Measurements from ENCODE around the gene ZNF335. TPM values are rescaled to one million over a fixed set of nuclear protein-coding genes. Genes with fewer than 3 reads are reported as not detected.
A peak's percentile ranks its signal among the peaks of the same experiment; 100 is the strongest.

The ZNF335 gene
- total and polyA plus RNA-seq, 2 of the 13 experiments (the other 11 are each of a cell fraction or from before 2014, with no cell fraction given), result 9.7 to 13.7 TPM

DNA sequence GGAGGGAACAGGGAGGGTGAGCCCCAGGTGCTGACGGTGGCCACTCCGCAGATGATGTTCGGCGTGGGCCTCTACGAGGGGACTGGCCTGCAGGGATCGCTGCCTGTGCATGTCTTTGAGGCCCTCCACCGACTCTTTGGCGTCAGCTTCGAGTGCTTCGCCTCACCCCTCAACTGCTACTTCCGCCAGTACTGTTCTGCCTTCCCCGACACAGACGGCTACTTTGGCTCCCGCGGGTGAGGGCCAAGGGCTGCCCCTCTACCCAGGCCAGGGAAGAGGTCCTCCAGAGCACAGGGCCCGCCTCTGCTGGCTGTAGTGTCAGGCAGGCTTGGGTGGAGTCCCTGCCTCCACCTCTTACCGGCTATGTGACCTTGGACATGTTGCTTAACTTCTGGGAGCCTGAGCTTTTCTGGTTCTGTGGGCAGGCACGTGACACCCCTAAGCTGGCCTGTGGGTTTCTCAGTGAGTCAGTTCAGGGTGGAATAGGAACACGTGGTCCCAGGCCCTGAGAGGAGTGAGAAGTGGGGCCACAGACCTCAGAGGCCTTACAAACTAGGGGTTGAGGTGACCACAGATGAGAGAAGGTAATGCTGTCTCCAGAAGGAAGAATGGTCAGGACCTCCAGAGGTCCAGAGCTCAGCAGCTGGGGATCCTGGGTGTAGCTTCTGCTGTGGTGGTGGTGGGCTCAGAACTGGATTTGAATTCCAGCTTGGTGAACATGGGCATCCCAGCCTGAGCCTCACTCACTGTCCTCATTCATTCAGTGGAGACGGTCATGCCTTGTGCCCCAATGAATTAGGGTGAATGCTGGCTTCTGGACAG lies 25.6 kb downstream of the ZNF335 start (continued):
- TF ChIP-seq, protein P1, sequence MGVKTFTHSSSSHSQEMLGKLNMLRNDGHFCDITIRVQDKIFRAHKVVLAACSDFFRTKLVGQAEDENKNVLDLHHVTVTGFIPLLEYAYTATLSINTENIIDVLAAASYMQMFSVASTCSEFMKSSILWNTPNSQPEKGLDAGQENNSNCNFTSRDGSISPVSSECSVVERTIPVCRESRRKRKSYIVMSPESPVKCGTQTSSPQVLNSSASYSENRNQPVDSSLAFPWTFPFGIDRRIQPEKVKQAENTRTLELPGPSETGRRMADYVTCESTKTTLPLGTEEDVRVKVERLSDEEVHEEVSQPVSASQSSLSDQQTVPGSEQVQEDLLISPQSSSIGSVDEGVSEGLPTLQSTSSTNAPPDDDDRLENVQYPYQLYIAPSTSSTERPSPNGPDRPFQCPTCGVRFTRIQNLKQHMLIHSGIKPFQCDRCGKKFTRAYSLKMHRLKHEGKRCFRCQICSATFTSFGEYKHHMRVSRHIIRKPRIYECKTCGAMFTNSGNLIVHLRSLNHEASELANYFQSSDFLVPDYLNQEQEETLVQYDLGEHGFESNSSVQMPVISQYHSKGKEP (CRISPR knock-in tag; IDR thresholded peaks at IDR 0.05), result no peak; the same call in 1 of the 2 replicates
- peak; percentile 91; the same call in 1 of the 2 replicates for TF ChIP-seq ZMAT5 (CRISPR knock-in tag; IDR thresholded peaks at IDR 0.05; ENCODE audit: borderline replicate concordance, low read depth)
- no peak for TF ChIP-seq ARNT (IDR thresholded peaks at IDR 0.05)
- TF ChIP-seq KLF6 (CRISPR knock-in tag; IDR thresholded peaks at IDR 0.05), result peak; percentile 96
- TF ChIP-seq ZNF10 (CRISPR knock-in tag; IDR thresholded peaks at IDR 0.05; ENCODE audit: borderline replicate concordance, low read depth), result no peak
- TF ChIP-seq, protein P2, sequence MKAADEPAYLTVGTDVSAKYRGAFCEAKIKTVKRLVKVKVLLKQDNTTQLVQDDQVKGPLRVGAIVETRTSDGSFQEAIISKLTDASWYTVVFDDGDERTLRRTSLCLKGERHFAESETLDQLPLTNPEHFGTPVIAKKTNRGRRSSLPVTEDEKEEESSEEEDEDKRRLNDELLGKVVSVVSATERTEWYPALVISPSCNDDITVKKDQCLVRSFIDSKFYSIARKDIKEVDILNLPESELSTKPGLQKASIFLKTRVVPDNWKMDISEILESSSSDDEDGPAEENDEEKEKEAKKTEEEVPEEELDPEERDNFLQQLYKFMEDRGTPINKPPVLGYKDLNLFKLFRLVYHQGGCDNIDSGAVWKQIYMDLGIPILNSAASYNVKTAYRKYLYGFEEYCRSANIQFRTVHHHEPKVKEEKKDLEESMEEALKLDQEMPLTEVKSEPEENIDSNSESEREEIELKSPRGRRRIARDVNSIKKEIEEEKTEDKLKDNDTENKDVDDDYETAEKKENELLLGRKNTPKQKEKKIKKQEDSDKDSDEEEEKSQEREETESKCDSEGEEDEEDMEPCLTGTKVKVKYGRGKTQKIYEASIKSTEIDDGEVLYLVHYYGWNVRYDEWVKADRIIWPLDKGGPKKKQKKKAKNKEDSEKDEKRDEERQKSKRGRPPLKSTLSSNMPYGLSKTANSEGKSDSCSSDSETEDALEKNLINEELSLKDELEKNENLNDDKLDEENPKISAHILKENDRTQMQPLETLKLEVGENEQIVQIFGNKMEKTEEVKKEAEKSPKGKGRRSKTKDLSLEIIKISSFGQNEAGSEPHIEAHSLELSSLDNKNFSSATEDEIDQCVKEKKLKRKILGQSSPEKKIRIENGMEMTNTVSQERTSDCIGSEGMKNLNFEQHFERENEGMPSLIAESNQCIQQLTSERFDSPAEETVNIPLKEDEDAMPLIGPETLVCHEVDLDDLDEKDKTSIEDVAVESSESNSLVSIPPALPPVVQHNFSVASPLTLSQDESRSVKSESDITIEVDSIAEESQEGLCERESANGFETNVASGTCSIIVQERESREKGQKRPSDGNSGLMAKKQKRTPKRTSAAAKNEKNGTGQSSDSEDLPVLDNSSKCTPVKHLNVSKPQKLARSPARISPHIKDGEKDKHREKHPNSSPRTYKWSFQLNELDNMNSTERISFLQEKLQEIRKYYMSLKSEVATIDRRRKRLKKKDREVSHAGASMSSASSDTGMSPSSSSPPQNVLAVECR (CRISPR knock-in tag; IDR thresholded peaks at IDR 0.05; ENCODE audit: borderline replicate concordance), result peak; percentile 88
- TF ChIP-seq ARHGAP35 (CRISPR knock-in tag; IDR thresholded peaks at IDR 0.05; ENCODE audit: borderline replicate concordance), result peak; percentile 18; the same call in 1 of the 2 replicates
- TF ChIP-seq CSRNP1 (CRISPR knock-in tag; IDR thresholded peaks at IDR 0.05), result no peak; the same call in none of the 2 replicates
- no peak for TF ChIP-seq TRIM24 (CRISPR knock-in tag; IDR thresholded peaks at IDR 0.05)
- peak; percentile 73; the same call in 1 of the 2 replicates for TF ChIP-seq SIX4 (CRISPR knock-in tag; IDR thresholded peaks at IDR 0.05)
- TF ChIP-seq ZNF441 (CRISPR knock-in tag; IDR thresholded peaks at IDR 0.05; ENCODE audit: borderline replicate concordance), result 0 out of 2 replicates have a peak, but pooled peaks have one; percentile 70
- peak; percentile 94; the same call in 1 of the 2 replicates for TF ChIP-seq GLI4 (CRISPR knock-in tag; IDR thresholded peaks at IDR 0.05; ENCODE audit: borderline replicate concordance)
- TF ChIP-seq, protein P3, sequence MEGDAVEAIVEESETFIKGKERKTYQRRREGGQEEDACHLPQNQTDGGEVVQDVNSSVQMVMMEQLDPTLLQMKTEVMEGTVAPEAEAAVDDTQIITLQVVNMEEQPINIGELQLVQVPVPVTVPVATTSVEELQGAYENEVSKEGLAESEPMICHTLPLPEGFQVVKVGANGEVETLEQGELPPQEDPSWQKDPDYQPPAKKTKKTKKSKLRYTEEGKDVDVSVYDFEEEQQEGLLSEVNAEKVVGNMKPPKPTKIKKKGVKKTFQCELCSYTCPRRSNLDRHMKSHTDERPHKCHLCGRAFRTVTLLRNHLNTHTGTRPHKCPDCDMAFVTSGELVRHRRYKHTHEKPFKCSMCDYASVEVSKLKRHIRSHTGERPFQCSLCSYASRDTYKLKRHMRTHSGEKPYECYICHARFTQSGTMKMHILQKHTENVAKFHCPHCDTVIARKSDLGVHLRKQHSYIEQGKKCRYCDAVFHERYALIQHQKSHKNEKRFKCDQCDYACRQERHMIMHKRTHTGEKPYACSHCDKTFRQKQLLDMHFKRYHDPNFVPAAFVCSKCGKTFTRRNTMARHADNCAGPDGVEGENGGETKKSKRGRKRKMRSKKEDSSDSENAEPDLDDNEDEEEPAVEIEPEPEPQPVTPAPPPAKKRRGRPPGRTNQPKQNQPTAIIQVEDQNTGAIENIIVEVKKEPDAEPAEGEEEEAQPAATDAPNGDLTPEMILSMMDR (CRISPR knock-in tag; IDR thresholded peaks at IDR 0.05), result peak; percentile 46
- peak; percentile 39; the same call in 1 of the 2 replicates for TF ChIP-seq SMC3 (IDR thresholded peaks at IDR 0.05; ENCODE audit: low read length)
- TF ChIP-seq ZNF766 (CRISPR knock-in tag; IDR thresholded peaks at IDR 0.05; ENCODE audit: borderline replicate concordance), result peak; percentile 99
- no peak for TF ChIP-seq HHEX (CRISPR knock-in tag; IDR thresholded peaks at IDR 0.05)
- TF ChIP-seq, protein P4, sequence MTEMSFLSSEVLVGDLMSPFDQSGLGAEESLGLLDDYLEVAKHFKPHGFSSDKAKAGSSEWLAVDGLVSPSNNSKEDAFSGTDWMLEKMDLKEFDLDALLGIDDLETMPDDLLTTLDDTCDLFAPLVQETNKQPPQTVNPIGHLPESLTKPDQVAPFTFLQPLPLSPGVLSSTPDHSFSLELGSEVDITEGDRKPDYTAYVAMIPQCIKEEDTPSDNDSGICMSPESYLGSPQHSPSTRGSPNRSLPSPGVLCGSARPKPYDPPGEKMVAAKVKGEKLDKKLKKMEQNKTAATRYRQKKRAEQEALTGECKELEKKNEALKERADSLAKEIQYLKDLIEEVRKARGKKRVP (CRISPR knock-in tag; IDR thresholded peaks at IDR 0.05), result peak in 1 of 2 experiments; percentile 63; a peak in 1 of 4 replicates

Data from HepG2 (cell line).